A673 (cell line): ENCODE measurements around the gene KCNG1.

ENCODE experiments used
- EZH2 ChIP-seq: fragments of 200-600 bp; sonication (generic); IDR thresholded peaks from 2 replicates; pipeline ENCODE4 v1.6.1; 2017; ENCODE audit warnings: borderline replicate concordance, low read depth, mild to moderate bottlenecking, mixed read lengths, antibody characterized with exemption, low read length; ENCODE audit not compliant: poor library complexity, severe bottlenecking
- TF ChIP-seq, protein P1 (sequence below): fragments of 300-800, 200-600 bp; sonication (generic); conservative IDR thresholded peaks from 2 replicates; pipeline ENCODE4 v1.5.1; 2017; ENCODE audit warnings: low read depth, mild to moderate bottlenecking, antibody characterized with exemption, low read length, moderate library complexity, mixed read lengths

DNA sequence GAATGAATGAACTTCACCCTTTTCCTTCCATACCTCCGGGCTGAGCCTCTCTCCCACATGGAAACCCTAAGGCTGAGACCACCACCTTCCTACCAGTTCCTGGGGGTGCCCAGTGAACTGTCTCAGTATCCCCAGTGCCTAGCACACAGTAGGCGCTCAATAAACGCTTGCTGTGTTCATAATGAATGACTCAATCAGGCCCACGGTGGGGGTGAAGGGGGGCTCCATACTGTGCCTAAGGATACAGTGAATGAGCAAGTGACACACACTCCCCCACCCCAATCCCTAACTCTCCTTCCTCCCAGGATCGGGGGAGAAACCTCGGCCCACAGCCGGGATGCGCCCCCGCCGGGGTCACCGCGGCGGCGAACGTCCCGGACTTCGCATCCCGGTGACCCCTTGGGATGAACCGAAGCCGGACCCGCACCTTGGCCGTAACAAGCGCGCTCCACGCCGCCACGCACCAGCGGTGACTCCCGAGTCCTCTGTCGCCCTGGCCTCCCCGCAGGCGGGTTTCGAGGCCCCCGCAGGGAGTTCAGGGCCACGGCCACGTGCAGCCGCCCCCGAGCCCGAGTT is 592 bp downstream of the KCNG1 start:
- TF ChIP-seq, protein P1, sequence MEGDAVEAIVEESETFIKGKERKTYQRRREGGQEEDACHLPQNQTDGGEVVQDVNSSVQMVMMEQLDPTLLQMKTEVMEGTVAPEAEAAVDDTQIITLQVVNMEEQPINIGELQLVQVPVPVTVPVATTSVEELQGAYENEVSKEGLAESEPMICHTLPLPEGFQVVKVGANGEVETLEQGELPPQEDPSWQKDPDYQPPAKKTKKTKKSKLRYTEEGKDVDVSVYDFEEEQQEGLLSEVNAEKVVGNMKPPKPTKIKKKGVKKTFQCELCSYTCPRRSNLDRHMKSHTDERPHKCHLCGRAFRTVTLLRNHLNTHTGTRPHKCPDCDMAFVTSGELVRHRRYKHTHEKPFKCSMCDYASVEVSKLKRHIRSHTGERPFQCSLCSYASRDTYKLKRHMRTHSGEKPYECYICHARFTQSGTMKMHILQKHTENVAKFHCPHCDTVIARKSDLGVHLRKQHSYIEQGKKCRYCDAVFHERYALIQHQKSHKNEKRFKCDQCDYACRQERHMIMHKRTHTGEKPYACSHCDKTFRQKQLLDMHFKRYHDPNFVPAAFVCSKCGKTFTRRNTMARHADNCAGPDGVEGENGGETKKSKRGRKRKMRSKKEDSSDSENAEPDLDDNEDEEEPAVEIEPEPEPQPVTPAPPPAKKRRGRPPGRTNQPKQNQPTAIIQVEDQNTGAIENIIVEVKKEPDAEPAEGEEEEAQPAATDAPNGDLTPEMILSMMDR, result no peak
- no peak for TF ChIP-seq EZH2
